ENCODE measurements around the gene ZNF555.

ZNF555 gene

DNA sequence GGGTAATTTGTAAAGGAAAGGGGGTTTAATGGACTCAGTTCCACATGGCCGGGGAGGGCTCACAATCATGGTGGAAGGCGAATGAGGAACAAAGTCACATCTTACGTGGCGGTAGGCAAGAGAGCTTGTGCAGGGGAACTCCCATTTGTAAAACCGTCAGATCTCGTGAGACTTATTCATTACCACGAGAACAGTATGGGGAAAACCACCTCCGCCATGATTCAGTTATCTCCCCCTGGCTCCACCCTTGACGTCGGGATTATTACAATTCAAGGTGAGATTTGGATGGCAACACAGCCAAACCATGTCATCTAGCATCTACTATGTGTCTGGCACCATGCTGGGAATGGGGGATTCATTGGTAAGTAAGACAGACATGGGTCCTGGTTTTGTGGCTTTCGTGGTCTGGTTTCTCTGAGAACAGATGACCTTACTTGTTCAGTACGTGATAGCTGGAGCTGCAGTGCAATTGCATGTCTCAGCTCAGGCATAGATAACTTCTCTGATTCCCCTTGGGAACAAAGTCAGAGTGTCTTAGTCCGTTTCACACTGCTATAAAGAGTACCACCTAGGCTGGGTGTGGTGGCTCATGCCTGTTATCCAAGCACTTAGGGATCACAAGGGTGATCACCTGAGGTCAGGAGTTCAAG, 13.3 kb upstream of the ZNF555 start:
- Histone ChIP-seq H3K9me3 (ENCODE audit: severe bottlenecking) (peaks cover 9% of the 10 kb centered on the region), H3K36me3 (peaks cover 18% of the 10 kb centered on the region), H3K27me3 (ENCODE audit: insufficient read depth, low read depth, severe bottlenecking) (no peaks in the 10 kb centered on the region), H3K27ac (no peak overlapping the region), H3K4me3 (ENCODE audit: low read depth, low read length) (no peak overlapping the region)
- TF ChIP-seq, protein P1, sequence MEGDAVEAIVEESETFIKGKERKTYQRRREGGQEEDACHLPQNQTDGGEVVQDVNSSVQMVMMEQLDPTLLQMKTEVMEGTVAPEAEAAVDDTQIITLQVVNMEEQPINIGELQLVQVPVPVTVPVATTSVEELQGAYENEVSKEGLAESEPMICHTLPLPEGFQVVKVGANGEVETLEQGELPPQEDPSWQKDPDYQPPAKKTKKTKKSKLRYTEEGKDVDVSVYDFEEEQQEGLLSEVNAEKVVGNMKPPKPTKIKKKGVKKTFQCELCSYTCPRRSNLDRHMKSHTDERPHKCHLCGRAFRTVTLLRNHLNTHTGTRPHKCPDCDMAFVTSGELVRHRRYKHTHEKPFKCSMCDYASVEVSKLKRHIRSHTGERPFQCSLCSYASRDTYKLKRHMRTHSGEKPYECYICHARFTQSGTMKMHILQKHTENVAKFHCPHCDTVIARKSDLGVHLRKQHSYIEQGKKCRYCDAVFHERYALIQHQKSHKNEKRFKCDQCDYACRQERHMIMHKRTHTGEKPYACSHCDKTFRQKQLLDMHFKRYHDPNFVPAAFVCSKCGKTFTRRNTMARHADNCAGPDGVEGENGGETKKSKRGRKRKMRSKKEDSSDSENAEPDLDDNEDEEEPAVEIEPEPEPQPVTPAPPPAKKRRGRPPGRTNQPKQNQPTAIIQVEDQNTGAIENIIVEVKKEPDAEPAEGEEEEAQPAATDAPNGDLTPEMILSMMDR (IDR thresholded peaks at IDR 0.05; ENCODE audit: low read depth, low read length): no peak
- no peak for DNase-seq

DNA sequence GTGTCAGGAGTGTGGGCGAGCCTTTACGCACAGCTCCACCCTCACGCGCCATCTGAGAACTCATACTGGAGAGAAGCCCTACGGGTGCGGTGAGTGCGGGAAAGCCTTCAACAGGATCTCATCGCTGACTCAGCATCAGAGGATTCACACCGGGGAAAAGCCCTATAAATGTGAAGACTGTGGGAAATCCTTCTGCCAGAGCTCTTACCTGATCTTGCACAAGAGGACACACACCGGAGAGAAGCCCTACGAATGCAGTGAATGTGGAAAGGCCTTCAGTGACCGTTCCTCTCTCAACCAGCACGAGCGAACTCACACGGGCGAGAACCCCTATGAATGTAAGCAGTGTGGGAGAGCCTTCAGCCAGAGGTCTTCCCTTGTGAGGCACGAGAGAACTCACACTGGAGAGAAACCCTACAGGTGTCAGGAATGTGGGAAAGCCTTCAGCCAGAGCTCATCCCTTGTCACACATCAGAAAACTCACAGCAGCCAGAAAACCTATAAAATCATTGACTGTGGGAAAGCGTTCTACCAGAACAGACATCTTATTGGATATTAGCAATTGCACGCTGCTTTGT, 6.9 kb upstream of the ZNF555 start:
- Histone ChIP-seq H3K27me3 (ENCODE audit: insufficient read depth, low read depth, severe bottlenecking) (no peaks in the 10 kb centered on the region), H3K4me3 (ENCODE audit: low read depth, low read length) (no peak overlapping the region), H3K9me3 (ENCODE audit: severe bottlenecking) (peaks cover 48% of the 10 kb centered on the region), H3K36me3 (peaks cover 37% of the 10 kb centered on the region), H3K27ac (no peak overlapping the region)
- TF ChIP-seq, protein P1 (IDR thresholded peaks at IDR 0.05; ENCODE audit: low read depth, low read length): no peak
- DNase-seq: no peak

DNA sequence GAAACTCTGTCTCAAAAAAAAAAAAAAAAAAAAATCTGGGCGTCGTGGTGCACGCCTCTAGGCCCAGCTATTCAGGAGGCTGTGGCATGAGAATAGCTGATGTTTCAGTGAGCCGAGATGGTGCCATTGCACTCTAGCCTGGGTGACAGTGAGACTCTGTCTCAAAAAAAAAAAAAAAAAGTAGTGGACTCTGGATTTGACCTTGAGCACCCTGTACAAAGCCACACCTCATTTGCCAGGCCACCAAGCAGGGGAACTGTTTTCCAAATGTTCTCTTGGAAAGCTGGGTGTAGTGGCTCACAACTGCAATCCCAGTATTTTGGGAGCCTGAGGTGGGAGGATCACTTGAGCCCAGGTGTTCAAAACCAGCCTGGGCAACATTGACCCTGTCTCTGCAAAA, 3.8 kb upstream of the ZNF555 start:
- H3K36me3 ChIP-seq: peaks cover 33% of the 10 kb centered on the region
- no peak for DNase-seq
- no peak overlapping the region for H3K4me3 ChIP-seq (ENCODE audit: low read depth, low read length)
- TF ChIP-seq, protein P1 (IDR thresholded peaks at IDR 0.05; ENCODE audit: low read depth, low read length): no peak
- H3K27me3 ChIP-seq (ENCODE audit: insufficient read depth, low read depth, severe bottlenecking): no peaks in the 10 kb centered on the region
- no peak overlapping the region for H3K27ac ChIP-seq
- H3K9me3 ChIP-seq (ENCODE audit: severe bottlenecking): peaks cover 43% of the 10 kb centered on the region

DNA sequence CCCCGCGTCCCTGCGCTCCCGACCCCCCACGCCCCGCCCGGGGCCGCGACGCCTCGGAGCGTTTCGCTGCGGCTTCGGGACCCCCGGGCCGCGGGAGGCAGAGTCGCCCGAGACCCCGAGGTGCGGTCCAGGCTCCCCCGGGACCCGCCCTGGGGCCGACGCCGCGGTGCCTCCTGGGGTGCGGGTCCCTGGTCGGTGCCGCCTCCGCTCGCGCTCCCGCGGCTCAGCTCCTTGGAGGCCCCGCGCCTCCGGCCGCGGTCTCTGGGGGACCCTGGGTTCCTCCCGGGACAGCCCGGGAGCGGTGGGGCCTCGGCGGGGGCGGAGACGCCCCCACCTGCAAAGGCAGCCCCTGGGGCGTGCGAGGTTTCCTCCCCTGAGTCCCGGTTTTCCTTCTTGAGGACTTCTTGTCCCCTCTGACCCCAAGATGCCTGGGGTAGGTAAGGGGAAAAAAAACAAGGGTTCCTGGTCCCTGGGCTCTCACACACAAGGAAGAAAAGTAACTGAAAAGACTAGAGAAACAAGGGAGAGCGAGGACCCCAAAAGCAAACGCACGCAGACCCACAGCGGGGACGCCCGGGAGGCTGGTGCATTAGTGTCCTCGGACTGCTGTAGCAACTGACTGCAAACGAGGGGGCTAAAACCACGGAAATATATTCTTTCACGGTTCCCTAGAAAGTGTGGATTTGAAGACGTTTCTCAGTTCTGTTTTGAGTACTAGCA, 740 bp downstream of the ZNF555 start:
- no peak for DNase-seq
- Histone ChIP-seq H3K27me3 (ENCODE audit: insufficient read depth, low read depth, severe bottlenecking) (no peaks in the 10 kb centered on the region), H3K4me3 (ENCODE audit: low read depth, low read length) (peak overlapping the region; percentile 66), H3K36me3 (peaks cover 5% of the 10 kb centered on the region; the same call in 1 of the 2 replicates), H3K27ac (peak overlapping the region; percentile 54), H3K9me3 (ENCODE audit: severe bottlenecking) (peaks cover 5% of the 10 kb centered on the region)
- TF ChIP-seq, protein P1 (IDR thresholded peaks at IDR 0.05; ENCODE audit: low read depth, low read length): no peak

DNA sequence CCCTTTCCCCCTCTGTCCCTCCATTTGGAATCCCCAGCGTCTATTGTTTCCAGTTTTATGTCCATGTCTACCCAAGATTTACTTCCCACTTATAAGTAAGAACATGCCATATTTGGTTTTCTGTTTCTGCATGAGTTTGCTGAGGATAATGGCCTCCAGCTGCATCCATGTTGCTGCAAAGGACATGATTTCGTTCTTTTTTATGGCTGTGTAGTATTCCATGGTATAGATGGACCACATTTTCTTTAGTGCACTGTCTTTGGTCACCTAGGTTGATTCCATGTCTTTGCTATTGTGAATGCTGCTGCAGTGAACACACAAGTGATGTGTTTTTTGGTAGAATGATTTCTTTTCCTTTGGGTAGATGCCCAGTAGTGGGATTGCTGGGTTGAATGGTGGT, 3.8 kb downstream of the ZNF555 start:
- H3K27me3 ChIP-seq (ENCODE audit: insufficient read depth, low read depth, severe bottlenecking): no peaks in the 10 kb centered on the region
- no peak overlapping the region for H3K27ac ChIP-seq
- H3K9me3 ChIP-seq (ENCODE audit: severe bottlenecking): peaks cover 2% of the 10 kb centered on the region
- H3K4me3 ChIP-seq (ENCODE audit: low read depth, low read length): no peak overlapping the region
- peaks cover 8% of the 10 kb centered on the region for H3K36me3 ChIP-seq
- no peak for DNase-seq
- TF ChIP-seq, protein P1 (IDR thresholded peaks at IDR 0.05; ENCODE audit: low read depth, low read length): no peak

All from WERI-Rb-1 (cell line).